ENCODE results near the gene ZNF827. TPM values are rescaled to one million over a fixed set of nuclear protein-coding genes. Genes with fewer than 3 reads are reported as not detected.

ZNF827 gene
- total RNA-seq, 1 experiment from 2014 or later = 29.4 TPM

DNA sequence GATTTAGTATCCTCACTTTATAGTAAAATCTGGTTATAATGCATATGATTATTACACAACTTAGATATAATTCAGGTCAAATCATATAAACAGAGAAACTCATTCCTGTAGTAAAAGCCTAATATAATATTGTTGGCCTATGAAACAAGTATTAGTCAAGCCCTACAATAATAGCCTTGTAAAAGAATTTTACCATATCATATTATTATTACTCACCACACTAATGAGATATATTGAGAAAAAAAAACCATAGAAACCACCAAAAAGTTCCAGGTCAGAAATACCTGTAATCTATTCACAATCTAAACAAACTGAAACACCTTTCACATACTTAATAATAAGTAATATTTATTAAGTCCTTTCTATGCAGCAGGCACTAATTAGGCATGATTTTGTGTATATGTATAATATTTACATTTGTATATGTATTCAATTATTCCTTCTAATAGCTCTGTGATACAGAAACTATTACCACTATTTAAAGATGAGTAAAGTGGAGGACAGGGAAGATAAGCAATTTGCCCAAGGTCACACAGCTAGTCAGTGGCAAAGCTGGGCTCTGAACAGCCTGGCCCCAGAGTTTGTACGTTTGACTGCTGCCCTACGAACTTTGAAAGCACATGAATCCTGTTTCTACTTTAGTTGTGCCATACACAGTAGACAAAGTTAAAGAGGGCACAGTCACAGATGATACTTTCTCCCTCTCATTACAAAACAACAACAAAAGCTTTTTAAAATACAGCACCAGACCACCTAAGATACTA lies 9.0 kb downstream of the ZNF827 start:
- Histone ChIP-seq H3K27me3 (ENCODE audit: insufficient read depth, low read length) (no peaks in the 10 kb centered on the region), H3K27ac (ENCODE audit: insufficient read length, low read depth, low read length) (no peak overlapping the region), H4K91ac (ENCODE audit: insufficient read length, low read depth, low read length) (no peak overlapping the region), H4K8ac (replicated peaks; ENCODE audit: insufficient read length, low read depth, low read length) (no peak overlapping the region), H2BK12ac (ENCODE audit: insufficient read length, low read depth, low read length) (no peak overlapping the region), H3K9ac (ENCODE audit: extremely low read depth, insufficient read length, low read length) (no peak overlapping the region), H3K23me2 (ENCODE audit: insufficient read length, low read depth, low read length, poor library complexity, severe bottlenecking) (no peaks in the 10 kb centered on the region), H3K79me2 (ENCODE audit: insufficient read depth, low read length) (peaks cover 36% of the 10 kb centered on the region; the same call in 1 of the 2 replicates), H2BK15ac (ENCODE audit: low read depth, low read length) (no peak overlapping the region), H3K9me3 (ENCODE audit: control insufficient read depth, low read depth, low read length) (no peaks in the 10 kb centered on the region), H3K23ac (ENCODE audit: insufficient read length, low read depth, low read length) (no peak overlapping the region), H3K4me1 (ENCODE audit: insufficient read depth, low read length) (peaks cover 8% of the 10 kb centered on the region), H2BK5ac (ENCODE audit: insufficient read length, low read length) (no peak overlapping the region), H2AFZ (ENCODE audit: low read length) (no peak overlapping the region), H2BK120ac (ENCODE audit: low read depth, low read length, poor library complexity, severe bottlenecking) (no peak overlapping the region), H3K56ac (ENCODE audit: insufficient read length, low read depth, low read length) (no peak overlapping the region), H2BK20ac (ENCODE audit: low read depth, low read length, poor library complexity, severe bottlenecking) (no peak overlapping the region), H3K14ac (ENCODE audit: insufficient read depth, low read length) (no peak overlapping the region), H3T11ph (ENCODE audit: low read length) (no peak overlapping the region), H4K5ac (ENCODE audit: insufficient read length, low read depth, low read length) (no peak overlapping the region), H3K79me1 (ENCODE audit: insufficient read depth, low read depth, low read length, poor library complexity, severe bottlenecking) (peaks cover 5% of the 10 kb centered on the region), H2AK5ac (ENCODE audit: insufficient read length, low read length) (no peak overlapping the region), H3K18ac (ENCODE audit: insufficient read length, low read depth, low read length) (no peak overlapping the region), H3K4ac (ENCODE audit: low read depth, low read length) (no peak overlapping the region), H4K20me1 (ENCODE audit: control insufficient read depth, insufficient read depth, insufficient read length) (no peaks in the 10 kb centered on the region), H3K4me2 (ENCODE audit: insufficient read depth, insufficient read length, low read length) (no peak overlapping the region)
- no peak overlapping the region for H3K4me3 Mint-ChIP-seq
- no CpG with 5 or more reads among the region's 2 CpGs for whole genome bisulfite sequencing (ENCODE audit: extremely low coverage, insufficient read length, low lambda C conversion rate)
- peaks cover 3 to 15% of the 10 kb centered on the region in 2 experiments for H3K9me3 Mint-ChIP-seq
- TF ChIP-seq, protein P1, sequence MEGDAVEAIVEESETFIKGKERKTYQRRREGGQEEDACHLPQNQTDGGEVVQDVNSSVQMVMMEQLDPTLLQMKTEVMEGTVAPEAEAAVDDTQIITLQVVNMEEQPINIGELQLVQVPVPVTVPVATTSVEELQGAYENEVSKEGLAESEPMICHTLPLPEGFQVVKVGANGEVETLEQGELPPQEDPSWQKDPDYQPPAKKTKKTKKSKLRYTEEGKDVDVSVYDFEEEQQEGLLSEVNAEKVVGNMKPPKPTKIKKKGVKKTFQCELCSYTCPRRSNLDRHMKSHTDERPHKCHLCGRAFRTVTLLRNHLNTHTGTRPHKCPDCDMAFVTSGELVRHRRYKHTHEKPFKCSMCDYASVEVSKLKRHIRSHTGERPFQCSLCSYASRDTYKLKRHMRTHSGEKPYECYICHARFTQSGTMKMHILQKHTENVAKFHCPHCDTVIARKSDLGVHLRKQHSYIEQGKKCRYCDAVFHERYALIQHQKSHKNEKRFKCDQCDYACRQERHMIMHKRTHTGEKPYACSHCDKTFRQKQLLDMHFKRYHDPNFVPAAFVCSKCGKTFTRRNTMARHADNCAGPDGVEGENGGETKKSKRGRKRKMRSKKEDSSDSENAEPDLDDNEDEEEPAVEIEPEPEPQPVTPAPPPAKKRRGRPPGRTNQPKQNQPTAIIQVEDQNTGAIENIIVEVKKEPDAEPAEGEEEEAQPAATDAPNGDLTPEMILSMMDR (conservative IDR thresholded peaks at IDR 0.05) = no peak
- no peak overlapping the region; a peak in 1 of 7 replicates for H3K27ac Mint-ChIP-seq
- peaks cover 19 to 27% (median 21%) of the 10 kb centered on the region in 3 experiments for H3K36me3 Mint-ChIP-seq (ENCODE audit: insufficient read depth in 1 of 3, low read depth in 3 of 3)
- no peaks in the 10 kb centered on the region for H3K27me3 Mint-ChIP-seq (ENCODE audit: low read depth)
- H3K4me1 Mint-ChIP-seq = peaks cover 46 to 48% of the 10 kb centered on the region in 2 experiments
- DNase-seq = no peak

Data from H9 (cell line).